Measurements from ENCODE around the gene B4GAT1. TPM values are rescaled to one million over a fixed set of nuclear protein-coding genes. Genes with fewer than 3 reads are reported as not detected.

B4GAT1 gene
- total and polyA plus RNA-seq, 2 of the 4 experiments (the other 2 are of a cell fraction) = 10.6 to 18.4 TPM

- Histone ChIP-seq H3K27me3 (ENCODE audit: control insufficient read depth, insufficient read depth, low read length) (no peaks in the 10 kb centered on the region), H2BK5ac (ENCODE audit: low read depth, low read length, poor library complexity, severe bottlenecking) (peak overlapping the region; percentile 77), H4K8ac (ENCODE audit: low read depth in 2 of 2, low read length in 2 of 2) (peak overlapping the region; percentile 67 to 74; a peak in 3 of 4 replicates), H3K79me1 (ENCODE audit: low read depth in 1 of 2, low read length in 2 of 2) (peaks cover 0 to 41% of the 10 kb centered on the region in 2 experiments; a peak in 2 of 4 replicates), H4K91ac (ENCODE audit: insufficient read depth, low read depth, low read length) (peak overlapping the region; percentile 77), H3K4me3 (ENCODE audit: insufficient read depth, low read depth, low read length) (peak overlapping the region; percentile 72), H3K9ac (ENCODE audit: low read depth, low read length) (peak overlapping the region; percentile 95), H2AFZ (replicated peaks; ENCODE audit: low read length, poor library complexity) (no peak overlapping the region), H3K4me1 (ENCODE audit: control insufficient read depth, insufficient read depth, low read length) (peaks cover 32% of the 10 kb centered on the region), H4K20me1 (ENCODE audit: insufficient read depth, low read length) (peaks cover 39% of the 10 kb centered on the region), H3K9me3 (ENCODE audit: control insufficient read depth, insufficient read depth, low read length) (no peaks in the 10 kb centered on the region), H4K5ac (ENCODE audit: low read depth, low read length) (peak overlapping the region; percentile 90), H3K23ac (ENCODE audit: low read depth, low read length) (peak overlapping the region; percentile 90), H2BK120ac (ENCODE audit: low read depth, low read length) (peak overlapping the region; percentile 89; the same call in 1 of the 2 replicates), H3K9me1 (ENCODE audit: insufficient read depth, low read length) (peaks cover 10% of the 10 kb centered on the region), H3K36me3 (ENCODE audit: control insufficient read depth, insufficient read depth, low read length) (no peaks in the 10 kb centered on the region), H3K56ac (ENCODE audit: extremely low read depth, insufficient read depth, low read length) (peak overlapping the region; percentile 67; the same call in 1 of the 2 replicates), H2AK5ac (ENCODE audit: low read depth, low read length) (peak overlapping the region; percentile 77), H2AK9ac (replicated peaks; ENCODE audit: low read depth, low read length, poor library complexity) (peak overlapping the region; percentile 93), H2BK15ac (ENCODE audit: low read depth, low read length) (peak overlapping the region; percentile 69; the same call in 1 of the 3 replicates), H2BK20ac (ENCODE audit: low read depth, low read length) (peak overlapping the region; percentile 32), H3K27ac (ENCODE audit: insufficient read depth, low read length) (peak overlapping the region; percentile 93), H3K18ac (ENCODE audit: low read depth, low read length) (peak overlapping the region; percentile 35), H3K14ac (replicated peaks; ENCODE audit: low read depth, low read length) (peak overlapping the region; percentile 94), H3K4me2 (ENCODE audit: low read depth, low read length) (peak overlapping the region; percentile 85), H3K4ac (ENCODE audit: low read depth, low read length) (peak overlapping the region; percentile 81)
- TF ChIP-seq POLR2A (IDR thresholded peaks at IDR 0.05; ENCODE audit: low read depth, low read length) (peak; percentile 68; the same call in 1 of the 2 replicates), FOS (IDR thresholded peaks at IDR 0.05; ENCODE audit: low read depth, low read length) (no peak)
- dilution Hi-C loops (cut with HindIII; ENCODE audit: low sequenced_read_pairs, unreplicated experiment) = no loop called here
- BruUV-seq (replicated peaks) = no TSS peak
- ChIA-PET POLR2A (ENCODE audit: unreplicated experiment) (interaction anchor here (1.7 to 2.9 kb wide), 2 partner anchors 13 to 15 kb away, joined by 7 to 18 read pairs; no protein-coding TSS in a partner anchor), CTCF (no interaction called here)
- WGBS, 2 experiments (ENCODE audit: extremely low coverage in 2 of 2, insufficient read length in 1 of 2) = no CpG with 5 or more reads among the region's 1 CpG
- no peak for DNase-seq
- no peak for ATAC-seq (ENCODE audit: low read depth)
- in situ Hi-C loops (cut with MboI; ENCODE audit: low sequenced_read_pairs) = no loop called here
- intact Hi-C loops (cut with micrococcal nuclease) = no loop called here
Measured at GRCh38 chr11:66314186-66314501, 33.3 kb downstream of the B4GAT1 start.
